Dermis blood vessel endothelial cell (primary cell): ENCODE measurements around the gene ATG9B. TPM values are rescaled to one million over a fixed set of nuclear protein-coding genes. Genes with fewer than 3 reads are reported as not detected.

Source experiments
- total RNA-seq: library from RNA; depleted of rRNA; stranded (reverse); fragments of >200 nt; gene quantifications from 2 replicates; pipeline ENCODE4 v1.2.3, GENCODE V29; 2014

ATG9B gene
- total RNA-seq, 1 donor from 2014 or later, result not detected

Other genes with a start within 250 kb of the ATG9B start
- not detected in 2 replicates for gene TMEM176B, start 224.1 kb downstream of the ATG9B start, total RNA-seq
- gene TMEM176A, start 223.7 kb downstream of the ATG9B start, total RNA-seq, result not detected in 2 replicates
- gene AOC1, start 172.0 kb downstream of the ATG9B start, total RNA-seq, result not detected in 2 replicates
- under 0.01 TPM in 1 of 2 replicates, not detected in the other for gene KCNH2, start 46.2 kb downstream of the ATG9B start, total RNA-seq
- 33.4 and 103 TPM in 2 replicates for gene NOS3, start 33.5 kb downstream of the ATG9B start, total RNA-seq
- 20.4 and 38.2 TPM in 2 replicates for gene ABCB8, start 4.0 kb upstream of the ATG9B start, total RNA-seq
- gene ASIC3, start 24.0 kb upstream of the ATG9B start, total RNA-seq, result 0.42 TPM in 1 of 2 replicates, not detected in the other
- 14.1 and 17.6 TPM in 2 replicates for gene CDK5, start 33.4 kb upstream of the ATG9B start, total RNA-seq
- gene SLC4A2, start 35.1 kb upstream of the ATG9B start, total RNA-seq, result 93.6 and 113 TPM in 2 replicates
- 67.0 and 69.6 TPM in 2 replicates for gene FASTK, start 56.3 kb upstream of the ATG9B start, total RNA-seq
- 28.4 and 35.6 TPM in 2 replicates for gene TMUB1, start 59.0 kb upstream of the ATG9B start, total RNA-seq
- 94.9 and 142 TPM in 2 replicates for gene AGAP3, start 62.0 kb upstream of the ATG9B start, total RNA-seq
- gene GBX1, start 143.2 kb upstream of the ATG9B start, total RNA-seq, result not detected in 2 replicates
- not detected in 2 replicates for gene ASB10, start 162.8 kb upstream of the ATG9B start, total RNA-seq
- gene H2BK1, start 186.0 kb upstream of the ATG9B start, total RNA-seq, result not detected in 2 replicates
- 74.6 and 76.2 TPM in 2 replicates for gene ABCF2, start 202.7 kb upstream of the ATG9B start, total RNA-seq
- gene CHPF2, start 208.0 kb upstream of the ATG9B start, total RNA-seq, result 49.9 and 66.1 TPM in 2 replicates
- 0.85 and 2.0 TPM in 2 replicates for gene SMARCD3, start 224.2 kb upstream of the ATG9B start, total RNA-seq